Ecto neural progenitor cell (in vitro differentiated cells): Measurements from ENCODE around the gene JDP2.
A peak's percentile ranks its signal among the peaks of the same experiment; 100 is the strongest.

Experiments
- DNase-seq: peaks from one replicate; pipeline ENCODE4 v3.0.0-alpha.2; 2018; ENCODE audit warnings: low spot score

Gene JDP2

DNA sequence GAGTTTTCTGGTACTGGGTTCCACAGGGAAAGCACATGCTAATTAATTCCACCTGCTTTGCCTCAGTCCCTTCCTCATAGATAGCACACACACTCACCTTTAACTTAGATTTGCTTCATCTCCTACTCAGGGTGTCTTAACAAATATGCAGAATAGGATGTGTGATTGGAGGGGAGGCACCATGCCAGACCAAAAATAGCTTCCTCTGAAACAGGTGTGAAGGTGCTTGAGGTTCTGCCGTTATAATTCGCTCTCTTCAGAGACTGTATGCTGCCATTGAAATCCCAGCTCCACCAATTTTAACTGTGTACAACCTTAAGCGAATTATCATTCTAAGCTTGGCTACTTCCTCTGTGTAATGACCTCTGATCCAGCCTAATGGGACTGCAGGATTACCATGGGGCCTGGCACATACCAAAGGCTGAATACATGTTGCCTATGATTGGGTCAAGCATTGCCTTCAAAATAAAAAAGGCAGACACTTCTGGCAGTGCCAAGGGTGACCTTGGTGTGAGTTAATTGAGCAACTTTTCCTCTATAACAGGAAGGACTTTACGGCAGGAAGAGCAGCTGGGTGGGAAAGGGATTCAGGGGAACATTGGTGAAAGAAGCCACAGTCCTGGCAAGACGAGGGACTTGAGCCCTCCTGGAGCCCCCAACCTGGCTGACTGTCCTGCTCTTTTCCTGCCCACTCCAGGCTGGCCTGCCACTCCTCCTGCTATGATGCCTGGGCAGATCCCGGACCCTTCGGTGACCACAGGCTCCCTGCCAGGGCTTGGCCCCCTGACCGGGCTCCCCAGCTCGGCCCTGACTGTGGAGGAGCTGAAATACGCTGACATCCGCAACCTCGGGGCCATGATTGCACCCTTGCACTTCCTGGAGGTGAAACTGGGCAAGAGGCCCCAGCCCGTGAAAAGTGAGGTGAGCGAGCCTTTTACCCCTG lies 9.7 kb downstream of the JDP2 start:
- DNase-seq, result no peak

DNA sequence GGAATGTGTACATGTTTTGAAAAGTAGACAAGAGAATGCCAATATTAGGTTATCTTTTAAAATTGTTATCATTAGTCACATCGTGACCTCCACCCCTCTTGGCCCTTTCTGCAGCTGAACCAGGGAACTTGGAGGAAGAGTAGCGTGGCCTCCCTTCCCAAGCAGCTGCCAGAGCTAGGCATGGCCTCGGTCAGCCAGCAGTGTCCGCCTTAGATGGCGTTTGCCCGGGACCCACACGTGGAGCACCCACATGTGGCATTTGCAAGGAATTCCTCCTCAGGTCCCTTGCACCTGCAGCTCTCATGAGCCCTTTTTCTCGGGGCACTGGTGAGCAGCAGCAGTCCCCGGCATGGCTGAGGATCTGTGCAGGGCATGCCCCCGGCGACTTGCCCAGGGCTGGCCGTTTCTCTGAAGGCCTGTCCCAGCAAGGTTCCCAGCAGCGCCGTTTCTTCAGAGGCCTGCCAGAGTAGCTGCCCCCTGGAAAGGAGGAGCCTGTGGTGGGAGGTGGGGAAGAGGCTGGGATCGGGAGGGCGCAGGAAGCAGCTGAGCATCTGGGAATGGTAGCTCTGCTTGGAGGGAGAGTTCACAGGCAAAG lies 10.8 kb downstream of the JDP2 start:
- no peak for DNase-seq

DNA sequence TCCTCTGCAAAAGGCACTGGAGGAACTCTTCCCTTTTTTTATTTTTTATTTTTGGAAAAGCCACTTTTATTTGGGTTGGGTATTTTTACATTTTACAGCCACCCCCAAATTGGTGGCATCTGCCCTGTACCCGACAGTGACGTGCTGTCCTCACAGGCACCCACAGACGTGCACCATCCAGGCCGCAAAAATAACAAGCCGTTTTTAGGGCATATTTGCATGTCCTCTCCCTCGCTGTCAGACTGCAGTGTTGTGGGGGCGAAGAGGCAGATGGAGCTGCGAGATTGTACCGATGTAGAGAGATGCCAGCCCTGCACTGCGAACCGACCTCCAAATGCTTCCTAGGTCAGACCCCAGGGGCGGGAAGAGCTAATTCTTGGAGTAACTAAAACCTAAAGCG lies 12.2 kb downstream of the JDP2 start:
- DNase-seq, result no peak

DNA sequence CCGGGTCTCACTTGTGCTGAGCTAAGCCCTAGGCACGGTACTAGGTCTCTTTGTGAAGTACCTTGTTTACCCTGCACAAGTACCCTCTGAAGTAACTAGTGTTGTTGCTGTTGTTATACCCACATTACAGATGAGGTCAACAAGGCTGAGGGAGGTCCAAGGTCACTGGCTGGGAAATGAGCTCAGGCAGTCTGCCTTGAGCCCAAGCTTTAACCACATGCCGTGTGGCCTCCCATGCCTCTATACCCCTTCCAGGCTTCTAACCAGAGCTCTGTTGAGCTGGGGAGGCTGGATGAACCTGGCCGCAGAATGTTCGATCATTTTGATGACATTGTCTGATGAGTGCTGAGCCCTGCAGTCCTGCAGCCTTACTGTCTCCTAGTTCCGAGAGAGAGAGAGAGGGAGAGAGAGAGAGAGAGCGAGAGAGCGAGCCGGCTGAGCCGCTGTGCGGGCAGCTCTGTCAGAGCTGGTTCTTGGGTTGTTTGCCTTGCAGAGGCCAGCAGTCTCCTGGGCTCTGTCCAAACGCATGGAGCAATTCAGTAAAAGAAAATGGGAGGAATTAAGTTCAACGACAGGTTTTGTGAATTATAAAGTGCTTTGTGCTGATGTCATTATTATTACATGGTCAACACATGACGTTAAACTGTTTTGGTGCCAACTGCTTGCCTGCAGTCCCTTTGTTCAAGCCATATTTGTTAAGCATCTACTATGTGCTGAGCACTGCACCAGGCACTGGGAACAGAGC lies 13.1 kb downstream of the JDP2 start:
- no peak for DNase-seq

DNA sequence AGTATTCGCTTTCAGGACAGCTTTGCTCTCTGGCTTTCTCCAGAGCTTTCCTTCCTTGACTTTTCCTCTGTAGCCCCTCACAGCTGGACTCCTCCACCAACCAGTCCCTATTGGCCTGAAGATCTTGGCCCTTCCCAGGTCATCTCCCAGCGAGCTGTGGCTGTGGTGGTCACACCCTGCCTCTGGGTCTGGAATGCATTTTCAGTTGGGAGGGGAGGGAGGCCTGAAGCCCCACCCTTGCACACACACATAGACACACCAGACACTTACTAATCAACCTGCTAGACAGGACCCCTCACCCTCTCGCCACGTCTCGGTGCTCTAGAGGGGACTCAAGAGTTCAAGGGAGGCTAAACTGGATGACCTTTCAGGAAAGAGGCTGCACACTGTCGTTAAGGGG lies 13.9 kb downstream of the JDP2 start:
- no peak for DNase-seq

DNA sequence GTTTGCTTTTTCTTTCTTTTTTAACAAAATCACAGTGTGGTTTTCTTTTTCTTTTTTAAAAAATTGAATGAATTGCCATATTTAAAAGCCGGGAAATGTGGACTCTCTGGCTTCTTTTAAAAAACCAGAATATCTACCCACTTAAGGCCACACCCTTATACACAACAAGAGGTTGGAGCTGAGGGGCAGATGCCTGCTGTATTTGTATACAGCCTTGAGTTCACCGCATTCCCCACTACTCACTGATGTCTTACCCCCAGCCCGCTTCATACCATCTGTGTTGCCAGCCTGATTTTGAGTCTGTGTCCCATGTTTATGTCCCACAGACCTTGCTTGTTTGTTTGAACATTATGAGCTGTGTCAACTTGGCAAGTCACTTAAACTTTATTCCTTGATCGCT lies 14.3 kb downstream of the JDP2 start:
- DNase-seq, result no peak

DNA sequence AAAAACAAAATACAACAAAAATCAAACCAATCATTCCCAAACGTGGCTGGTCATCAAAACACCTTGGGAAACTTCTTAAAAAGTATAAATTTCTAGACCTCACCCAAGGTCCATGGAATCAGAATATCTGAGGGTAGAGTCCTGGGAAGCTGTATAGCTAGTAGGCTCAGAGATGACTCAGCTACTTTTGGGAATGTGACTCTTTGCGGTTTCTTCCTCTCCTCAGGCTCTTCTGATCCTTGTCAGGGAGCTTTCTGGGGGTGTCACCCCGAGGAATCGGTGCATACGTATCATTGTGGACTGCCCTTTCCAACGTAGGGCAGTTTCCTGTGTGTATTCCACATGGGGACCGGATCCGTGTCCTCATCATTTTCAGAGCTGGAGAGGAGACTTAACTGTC lies 14.8 kb downstream of the JDP2 start:
- no peak for DNase-seq

DNA sequence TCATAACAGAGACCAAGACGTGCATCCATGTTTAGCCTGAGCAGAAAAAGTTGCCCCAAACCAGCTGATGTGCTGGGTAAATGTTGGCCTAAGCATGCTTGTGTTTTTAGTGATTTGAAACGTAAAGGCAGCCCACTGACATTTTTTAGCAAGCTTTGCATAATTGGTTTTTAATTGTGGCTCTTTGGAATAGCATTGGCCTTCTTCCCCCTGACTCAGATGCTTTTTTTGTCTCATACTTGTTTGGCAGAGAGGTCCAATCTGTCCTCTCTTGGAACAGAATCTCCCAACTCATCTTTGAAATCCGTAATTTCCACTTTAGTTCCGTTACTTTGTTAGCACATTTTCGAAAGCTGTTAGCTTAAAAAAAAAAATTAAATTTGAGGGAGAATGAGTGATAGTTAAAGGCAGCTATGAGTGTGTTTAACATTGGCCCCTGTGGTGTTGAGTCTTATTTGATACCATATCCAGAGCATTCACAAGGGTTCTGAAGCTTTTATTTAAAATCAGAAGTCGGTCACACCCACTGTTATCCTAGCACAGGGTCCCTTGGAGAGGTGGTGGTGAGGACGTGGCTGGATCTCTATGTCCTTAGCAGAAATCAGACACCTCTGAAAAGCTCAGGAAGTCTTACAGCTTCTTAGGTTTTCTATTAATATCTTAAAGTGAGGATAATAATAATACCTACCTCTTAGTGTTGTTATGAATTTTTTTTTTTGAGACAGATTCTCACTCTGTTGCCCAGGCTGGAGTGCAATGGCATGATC lies 15.6 kb downstream of the JDP2 start:
- DNase-seq, result no peak

DNA sequence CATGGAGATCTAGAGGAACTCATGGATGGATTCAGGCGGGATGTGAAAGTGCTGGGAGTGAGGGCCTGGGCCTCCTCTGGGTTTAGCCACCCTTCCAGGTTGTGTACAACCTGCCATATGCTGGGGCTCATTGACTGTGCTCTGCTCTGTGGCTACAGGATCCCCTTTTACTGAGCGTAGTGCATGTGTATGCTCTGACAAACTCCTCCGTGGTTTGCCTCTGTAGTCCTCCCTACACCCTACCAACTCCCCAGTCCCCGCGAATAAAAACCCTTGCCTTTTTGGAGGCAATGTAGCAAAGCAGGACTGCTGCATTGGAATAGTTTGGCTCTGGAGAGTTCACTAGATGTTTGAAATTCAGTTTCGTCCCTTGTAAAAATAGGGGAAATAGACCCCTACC lies 17.4 kb downstream of the JDP2 start:
- no peak for DNase-seq

DNA sequence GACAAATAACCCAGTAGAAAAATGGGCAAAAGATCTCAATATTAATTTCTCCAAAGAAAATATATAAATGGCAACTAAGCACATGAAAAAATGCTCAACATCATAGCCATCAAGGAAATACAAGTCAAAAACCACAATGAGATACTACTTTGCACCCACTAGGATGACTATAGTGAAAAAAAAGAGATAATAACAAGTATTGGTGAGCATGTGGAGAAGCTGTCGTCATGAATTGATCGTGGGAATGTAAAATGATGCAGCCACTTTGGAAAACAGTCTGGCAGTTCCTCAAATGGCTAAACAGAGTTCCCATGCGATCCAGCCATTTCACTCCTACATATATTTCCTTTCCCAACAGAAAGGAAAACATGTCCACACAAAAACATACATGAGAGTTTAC lies 18.1 kb downstream of the JDP2 start:
- DNase-seq, result no peak

DNA sequence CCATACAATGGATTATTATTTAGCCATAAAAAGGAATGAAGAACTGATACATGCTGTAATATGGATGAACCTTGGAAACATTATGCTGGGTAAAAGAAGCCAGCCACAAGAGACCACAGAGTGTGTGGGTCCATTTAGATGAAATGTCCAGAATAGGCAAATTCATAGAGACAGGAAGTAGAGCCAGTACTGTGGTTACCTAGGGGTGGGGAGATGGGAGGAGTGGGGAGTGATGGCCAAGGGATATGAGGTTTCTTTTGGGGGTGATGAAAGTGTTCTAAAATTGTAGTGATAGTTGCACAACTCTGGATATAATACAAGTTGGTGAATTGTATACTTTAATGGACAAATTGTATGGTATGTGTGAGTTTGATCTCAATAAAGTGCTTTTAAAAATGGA lies 18.6 kb downstream of the JDP2 start:
- DNase-seq, result no peak

DNA sequence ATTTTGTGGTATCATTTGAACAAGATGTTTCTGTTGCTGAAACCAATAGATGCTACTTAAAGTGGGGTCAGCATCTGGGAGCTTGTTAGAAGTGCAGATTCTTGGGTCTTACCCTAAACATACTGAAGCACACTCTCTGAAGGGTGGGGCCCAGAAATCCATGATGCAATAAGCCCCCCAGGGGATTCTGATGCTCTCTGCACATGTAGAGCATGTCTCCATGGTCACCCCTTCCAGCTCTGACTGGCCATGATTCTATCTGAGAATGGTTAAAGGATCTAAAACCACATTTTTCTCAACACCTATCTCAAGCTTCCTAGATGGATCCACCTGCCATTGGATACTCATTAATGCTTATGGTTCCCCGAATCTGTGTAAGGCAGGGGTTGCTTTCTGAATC lies 20.4 kb downstream of the JDP2 start:
- DNase-seq, result no peak

DNA sequence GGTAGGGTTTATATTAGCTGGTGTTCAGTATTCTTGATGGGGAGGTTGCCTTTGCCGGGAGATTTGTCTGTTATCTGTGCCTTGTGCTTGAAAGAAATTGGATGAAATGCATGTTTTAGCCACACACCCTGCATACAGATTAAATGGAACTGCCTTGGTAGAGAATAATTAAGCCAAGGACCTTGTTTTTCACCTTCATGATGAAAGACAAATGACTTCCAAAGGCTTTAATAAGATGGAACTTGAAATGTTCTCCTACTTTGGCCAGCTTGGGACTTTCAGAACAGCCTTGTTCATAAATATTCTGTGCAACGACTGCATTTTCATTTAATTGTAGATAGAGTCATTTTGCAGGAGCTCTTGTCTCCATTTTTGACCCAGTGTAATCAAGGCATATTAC lies 21.2 kb downstream of the JDP2 start:
- no peak for DNase-seq

DNA sequence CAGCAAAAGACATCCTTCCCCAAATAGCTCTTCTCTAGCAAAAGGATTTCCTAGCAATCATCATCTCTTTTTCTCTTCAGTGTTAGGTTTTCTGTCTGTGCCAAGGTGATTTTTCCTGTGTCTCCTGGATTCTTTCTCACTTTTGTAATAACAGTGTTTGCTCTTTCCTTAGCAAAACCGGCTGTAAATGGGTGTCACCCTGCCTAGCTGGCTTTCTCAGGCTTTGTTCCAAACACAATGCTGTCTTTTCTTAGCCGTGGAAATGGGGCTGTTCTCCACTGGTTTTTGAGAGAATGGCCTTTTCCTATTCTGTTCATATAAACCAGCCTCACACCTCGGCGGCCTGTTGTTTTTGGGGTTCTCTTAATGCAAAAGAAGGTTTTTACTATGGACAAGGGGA lies 21.9 kb downstream of the JDP2 start:
- DNase-seq, result no peak

DNA sequence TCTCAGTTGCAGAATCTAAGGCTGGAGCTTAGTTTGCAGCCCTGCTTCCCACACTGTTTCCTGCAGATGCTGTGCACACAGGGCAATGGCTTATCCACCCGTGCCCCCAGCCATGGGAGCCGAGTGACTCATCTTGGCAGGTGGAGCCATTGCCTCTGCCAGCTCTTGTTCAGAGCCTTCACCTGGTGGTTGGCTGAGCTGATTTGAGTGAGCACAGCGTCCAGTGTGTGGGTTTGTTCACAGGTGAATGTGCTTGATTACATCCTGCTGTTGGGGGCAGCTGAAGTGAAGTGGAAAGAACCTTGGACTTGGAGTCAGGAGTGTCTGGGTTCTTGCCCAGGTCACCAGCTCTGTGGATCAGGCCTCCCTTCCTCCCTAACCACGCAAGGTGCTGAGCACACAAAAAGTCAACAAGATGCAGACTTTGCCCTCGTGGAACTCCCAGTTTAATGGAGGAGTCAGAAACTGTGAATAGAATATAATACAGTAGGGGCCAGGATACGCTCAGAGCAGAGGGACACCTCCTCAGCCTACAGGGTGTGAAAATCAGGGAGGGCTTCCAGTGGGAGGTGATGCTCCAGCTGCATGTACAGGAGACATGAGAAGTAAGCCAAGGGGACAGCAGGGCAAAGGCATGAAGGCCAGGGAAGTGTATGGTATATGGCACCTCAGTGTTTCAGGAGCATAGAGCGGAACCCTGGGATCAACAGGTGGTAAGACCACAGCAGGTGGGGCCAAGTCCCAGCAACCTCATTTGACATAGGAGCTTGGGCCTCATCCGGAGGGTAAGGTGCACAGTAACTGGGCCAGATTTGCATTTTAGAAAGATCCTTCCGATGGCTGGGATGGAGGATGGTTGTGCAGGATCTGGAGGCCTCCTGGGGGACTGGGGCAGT lies 22.8 kb downstream of the JDP2 start:
- no peak for DNase-seq

DNA sequence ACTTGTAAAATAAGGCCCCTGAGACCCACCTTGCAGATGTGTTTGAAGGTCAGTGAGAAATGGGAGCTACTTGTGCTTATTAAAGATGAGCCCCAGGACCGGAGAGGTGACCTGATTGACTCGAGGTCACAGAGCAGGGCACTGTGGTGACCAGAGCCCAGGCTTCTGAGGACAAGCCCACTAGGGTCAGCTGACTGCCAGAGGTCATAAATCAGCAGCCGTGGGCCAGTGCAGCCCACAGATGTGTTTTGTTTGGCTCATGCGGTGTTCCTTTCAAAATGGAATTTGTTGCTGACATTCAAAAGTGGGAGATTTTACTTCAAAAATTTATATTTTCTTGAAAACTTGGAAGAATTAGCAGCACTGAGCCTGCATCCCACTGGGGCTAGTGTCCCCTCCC lies 24.5 kb downstream of the JDP2 start:
- no peak for DNase-seq

DNA sequence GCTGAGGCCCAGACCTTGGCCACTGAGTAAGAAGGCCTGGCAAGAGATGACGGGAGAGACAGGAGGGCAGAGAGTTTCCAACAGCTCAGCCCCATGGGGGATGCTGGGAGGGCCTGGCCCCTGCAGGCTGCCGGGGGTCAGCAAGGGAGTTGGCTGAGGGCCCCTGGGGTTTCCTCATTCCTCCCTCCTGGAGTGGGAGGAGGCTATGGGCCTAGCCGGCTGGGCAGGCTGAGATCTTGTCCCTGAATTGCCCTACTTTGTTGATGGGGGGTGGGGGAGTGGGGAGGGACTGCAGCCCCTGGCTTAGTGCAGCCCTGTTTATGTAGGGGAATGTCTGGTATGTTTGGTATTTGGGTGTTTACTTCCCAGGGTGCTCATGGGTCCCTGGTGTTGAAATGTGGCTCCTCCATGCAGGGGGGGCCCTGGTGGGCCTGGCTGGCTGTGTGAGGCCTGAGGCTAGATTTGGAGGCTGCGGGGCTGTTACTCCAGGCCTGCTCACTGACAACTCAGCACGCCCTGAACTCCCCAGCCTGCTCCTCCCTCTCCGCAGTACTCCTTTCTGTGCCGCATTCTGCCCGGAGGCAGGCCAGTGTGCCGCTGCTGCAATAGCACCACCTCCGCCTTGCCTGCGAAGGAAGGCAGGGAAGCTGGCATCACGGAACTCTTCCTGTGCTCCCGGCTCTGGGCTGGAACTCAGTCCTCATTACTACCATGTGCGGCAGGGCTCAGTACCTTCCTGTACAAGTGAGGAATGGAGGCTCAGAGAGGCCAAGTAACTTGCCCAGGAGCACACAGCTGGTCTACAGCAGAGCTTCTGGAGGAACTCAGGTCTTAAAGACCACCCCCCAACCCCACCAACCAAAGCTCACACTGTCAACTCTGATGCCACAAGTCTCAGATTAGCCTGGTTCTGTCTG lies 25.3 kb downstream of the JDP2 start:
- DNase-seq, result peak; percentile 88

DNA sequence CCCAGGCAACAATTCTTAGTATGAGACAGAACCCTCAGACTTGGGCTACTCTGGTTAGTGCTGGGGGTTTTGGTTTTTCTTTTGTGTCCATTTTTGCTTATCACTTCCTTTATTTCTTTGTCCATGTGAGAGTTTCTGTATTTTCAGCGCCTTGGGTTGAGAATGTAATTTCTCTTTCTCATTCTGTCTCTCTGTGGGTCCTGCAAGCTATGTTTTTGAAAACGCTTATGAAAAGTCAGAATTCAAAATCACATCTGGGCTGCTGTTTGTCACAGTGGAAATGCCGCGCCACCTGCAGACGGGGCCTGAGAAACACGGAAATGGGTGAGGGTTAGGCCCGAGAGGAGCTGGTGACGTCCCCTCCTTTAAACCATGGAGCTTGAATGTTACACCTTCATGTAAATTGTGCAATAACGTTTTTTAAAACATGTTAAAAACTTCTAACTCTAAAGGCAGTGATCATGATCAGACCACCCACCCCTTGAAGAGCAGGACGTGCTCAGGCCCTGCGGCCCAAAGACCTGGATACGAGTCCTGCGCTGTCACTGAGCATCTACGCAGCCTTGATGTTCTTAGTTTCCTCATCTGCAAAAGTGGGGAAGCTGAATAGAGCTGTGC lies 26.1 kb downstream of the JDP2 start:
- no peak for DNase-seq

DNA sequence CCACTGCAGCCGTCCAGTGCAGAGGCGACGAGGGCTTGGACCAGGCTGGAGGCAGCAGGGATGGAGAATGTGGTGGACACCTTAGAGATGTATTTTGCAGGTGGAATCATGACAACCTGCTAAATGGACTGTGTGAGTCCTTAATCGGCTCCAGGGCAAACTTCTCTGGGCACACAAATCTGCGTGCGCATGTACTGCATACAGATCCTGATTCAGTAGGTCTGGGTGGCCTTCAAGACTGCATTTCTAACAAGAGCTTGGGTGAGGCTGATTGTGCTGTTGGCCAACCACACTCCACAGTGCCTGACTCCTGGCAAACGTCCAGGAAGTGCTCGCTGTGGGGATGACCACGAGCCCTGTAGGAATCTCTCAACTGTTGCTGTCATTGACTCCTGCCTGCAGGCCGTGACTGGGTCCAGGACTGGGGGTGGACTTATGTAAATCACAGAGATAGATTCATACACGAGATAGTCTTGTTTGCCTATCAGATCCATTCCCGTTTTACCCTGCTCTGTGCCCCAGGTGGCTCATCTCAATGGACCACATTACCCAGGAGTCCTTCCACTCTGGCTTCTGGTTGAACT lies 27.2 kb downstream of the JDP2 start:
- DNase-seq, result no peak
